ENCODE results near the gene SDSL. TPM values are rescaled to one million over a fixed set of nuclear protein-coding genes. Genes with fewer than 3 reads are reported as not detected.
A peak's percentile ranks its signal among the peaks of the same experiment; 100 is the strongest.

SDSL gene
- total and polyA plus RNA-seq, 5 donors from 2014 or later: 1.8 TPM; not detected in 4

DNA sequence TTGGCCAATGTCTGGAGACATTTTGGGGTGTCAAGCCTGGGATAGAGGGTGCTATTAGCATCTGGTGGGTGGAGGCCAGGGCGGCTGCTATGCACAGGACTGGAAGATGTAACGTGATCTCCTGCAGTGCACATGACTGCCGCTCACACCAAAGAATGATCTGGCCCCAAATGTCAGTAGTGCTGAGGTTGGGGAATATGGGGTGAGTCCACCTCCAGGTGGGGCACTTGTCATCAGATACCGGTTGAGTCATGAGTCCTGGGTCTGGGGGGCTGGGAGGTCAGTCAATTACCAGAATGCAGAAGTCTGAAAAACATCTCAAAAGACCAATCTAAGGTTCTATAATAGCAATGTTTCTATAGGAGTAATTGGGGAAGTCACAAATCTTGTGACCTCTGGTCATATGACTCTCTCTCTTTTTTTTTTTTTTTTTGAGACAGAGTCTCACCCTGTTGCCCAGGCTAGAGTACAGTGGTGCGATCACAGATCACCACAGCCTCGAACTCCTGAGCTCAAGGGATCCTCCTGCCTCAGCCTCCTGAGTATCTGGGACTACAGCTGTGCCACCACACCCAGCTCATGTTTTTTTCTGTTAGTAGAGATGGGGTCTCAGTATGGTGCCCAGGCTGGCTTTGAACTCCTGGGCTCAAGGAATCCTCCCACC, 6.0 kb upstream of the SDSL start:
- H3K27ac ChIP-seq (ENCODE audit: insufficient read depth, low read length, poor library complexity, severe bottlenecking): no peak overlapping the region
- Mint-ChIP-seq H3K36me3 (no peaks in the 10 kb centered on the region), H3K9me3 (no peaks in the 10 kb centered on the region), H3K27ac (no peak overlapping the region), H3K27me3 (no peaks in the 10 kb centered on the region), H3K4me1 (no peaks in the 10 kb centered on the region), H3K4me3 (no peak overlapping the region)
- no peaks in the 10 kb centered on the region for H3K4me1 ChIP-seq (ENCODE audit: control insufficient read depth, insufficient read depth, low read length, poor library complexity, severe bottlenecking)
- peak; percentile 37 to 53 for ATAC-seq (ENCODE audit: low read depth in 2 of 2)
- H3K36me3 ChIP-seq (ENCODE audit: control insufficient read depth, insufficient read depth, low read length): no peaks in the 10 kb centered on the region
- H3K4me3 ChIP-seq (ENCODE audit: low read depth, low read length): no peak overlapping the region
- no peak for DNase-seq
- H3K27me3 ChIP-seq (ENCODE audit: control insufficient read depth, insufficient read depth, low read length): no peaks in the 10 kb centered on the region
- H3K9me3 ChIP-seq (ENCODE audit: control insufficient read depth in 2 of 2, low read length in 2 of 2): no peaks in the 10 kb centered on the region

DNA sequence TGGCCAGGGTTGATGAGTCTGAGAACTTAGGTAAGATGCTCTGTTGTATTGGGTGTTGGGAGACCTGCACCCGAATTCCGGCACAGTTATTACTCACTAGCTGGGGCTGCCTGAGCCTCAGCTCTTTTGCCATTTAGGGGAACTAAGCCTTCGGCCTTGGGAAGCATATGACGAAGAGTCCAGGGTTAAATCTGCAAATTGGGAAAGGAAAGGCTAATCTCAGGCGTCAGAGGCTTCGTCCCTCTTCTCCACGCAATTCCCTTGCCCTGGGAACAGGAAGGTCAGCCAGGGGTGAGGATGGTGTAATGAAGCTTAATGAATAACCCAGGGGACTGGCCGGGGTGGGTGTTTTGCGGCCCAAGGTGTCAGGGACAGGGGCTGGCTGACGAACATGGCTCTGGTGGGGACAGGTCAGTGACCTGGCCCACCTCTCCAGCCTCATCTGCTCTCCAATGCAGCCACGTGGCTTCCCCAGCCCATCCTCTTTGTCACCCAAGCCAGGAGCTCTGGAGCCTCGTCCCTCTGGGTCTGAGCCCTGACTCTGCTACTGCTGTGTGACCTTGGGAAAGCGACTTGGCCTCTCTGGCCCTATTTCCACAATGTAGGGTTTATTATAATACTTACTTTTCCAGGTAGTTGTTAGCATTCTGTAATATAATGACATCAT, 3.8 kb upstream of the SDSL start:
- H3K4me1 Mint-ChIP-seq: peaks cover 0 to 5% (median 0%) of the 10 kb centered on the region in 4 donors
- H3K4me3 ChIP-seq (ENCODE audit: low read depth, low read length): no peak overlapping the region
- H3K27ac Mint-ChIP-seq: no peak overlapping the region
- no peaks in the 10 kb centered on the region for H3K9me3 ChIP-seq (ENCODE audit: control insufficient read depth in 2 of 2, low read length in 2 of 2)
- H3K4me1 ChIP-seq (ENCODE audit: control insufficient read depth, insufficient read depth, low read length, poor library complexity, severe bottlenecking): no peaks in the 10 kb centered on the region
- no peak overlapping the region for H3K4me3 Mint-ChIP-seq
- no peaks in the 10 kb centered on the region for H3K36me3 ChIP-seq (ENCODE audit: control insufficient read depth, insufficient read depth, low read length)
- H3K27ac ChIP-seq (ENCODE audit: insufficient read depth, low read length, poor library complexity, severe bottlenecking): no peak overlapping the region
- H3K27me3 Mint-ChIP-seq: peaks cover 8% of the 10 kb centered on the region
- no peak for DNase-seq
- no peaks in the 10 kb centered on the region for H3K36me3 Mint-ChIP-seq
- no peak for ATAC-seq (ENCODE audit: low read depth in 2 of 2)
- H3K9me3 Mint-ChIP-seq: no peaks in the 10 kb centered on the region
- H3K27me3 ChIP-seq (ENCODE audit: control insufficient read depth, insufficient read depth, low read length): no peaks in the 10 kb centered on the region

DNA sequence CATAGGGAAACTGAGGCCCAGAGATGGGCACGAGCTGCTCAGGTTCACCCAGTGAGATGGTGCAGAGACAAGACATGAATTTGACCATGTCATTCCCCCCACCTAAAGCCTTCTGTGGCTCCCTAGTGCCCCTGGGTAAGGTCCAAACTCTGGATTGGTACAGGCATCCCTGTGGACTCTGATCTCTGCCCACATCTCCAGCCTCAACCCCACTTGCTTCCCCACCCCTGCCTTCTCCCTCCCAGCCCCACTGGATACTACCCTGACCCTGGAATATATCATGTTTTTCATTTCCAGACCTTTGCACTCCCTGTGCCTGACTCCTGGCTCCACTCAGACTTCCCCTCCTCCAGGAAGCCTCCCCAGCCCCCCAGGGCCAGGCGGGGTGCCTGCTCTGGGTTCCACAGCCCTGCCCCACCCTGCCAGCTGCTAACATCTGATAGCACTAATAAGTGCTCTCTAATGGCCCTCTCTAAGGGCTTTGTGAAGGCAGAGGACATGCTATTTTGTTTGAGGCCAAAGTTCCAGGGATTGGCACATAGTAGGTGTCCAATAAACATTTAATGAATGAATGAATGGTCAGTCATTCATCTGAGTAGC, 1.1 kb upstream of the SDSL start:
- Mint-ChIP-seq H3K4me1 (peaks cover 0 to 5% (median 0%) of the 10 kb centered on the region in 4 donors), H3K27ac (no peak overlapping the region), H3K36me3 (no peaks in the 10 kb centered on the region), H3K27me3 (peaks cover 8% of the 10 kb centered on the region), H3K4me3 (no peak overlapping the region), H3K9me3 (no peaks in the 10 kb centered on the region)
- Histone ChIP-seq H3K4me3 (ENCODE audit: low read depth, low read length) (no peak overlapping the region), H3K36me3 (ENCODE audit: control insufficient read depth, insufficient read depth, low read length) (no peaks in the 10 kb centered on the region), H3K27me3 (ENCODE audit: control insufficient read depth, insufficient read depth, low read length) (no peaks in the 10 kb centered on the region), H3K4me1 (ENCODE audit: control insufficient read depth, insufficient read depth, low read length, poor library complexity, severe bottlenecking) (no peaks in the 10 kb centered on the region), H3K27ac (ENCODE audit: insufficient read depth, low read length, poor library complexity, severe bottlenecking) (no peak overlapping the region), H3K9me3 (ENCODE audit: control insufficient read depth in 2 of 2, low read length in 2 of 2) (no peaks in the 10 kb centered on the region)
- no peak for DNase-seq
- ATAC-seq (ENCODE audit: low read depth in 2 of 2): no peak

DNA sequence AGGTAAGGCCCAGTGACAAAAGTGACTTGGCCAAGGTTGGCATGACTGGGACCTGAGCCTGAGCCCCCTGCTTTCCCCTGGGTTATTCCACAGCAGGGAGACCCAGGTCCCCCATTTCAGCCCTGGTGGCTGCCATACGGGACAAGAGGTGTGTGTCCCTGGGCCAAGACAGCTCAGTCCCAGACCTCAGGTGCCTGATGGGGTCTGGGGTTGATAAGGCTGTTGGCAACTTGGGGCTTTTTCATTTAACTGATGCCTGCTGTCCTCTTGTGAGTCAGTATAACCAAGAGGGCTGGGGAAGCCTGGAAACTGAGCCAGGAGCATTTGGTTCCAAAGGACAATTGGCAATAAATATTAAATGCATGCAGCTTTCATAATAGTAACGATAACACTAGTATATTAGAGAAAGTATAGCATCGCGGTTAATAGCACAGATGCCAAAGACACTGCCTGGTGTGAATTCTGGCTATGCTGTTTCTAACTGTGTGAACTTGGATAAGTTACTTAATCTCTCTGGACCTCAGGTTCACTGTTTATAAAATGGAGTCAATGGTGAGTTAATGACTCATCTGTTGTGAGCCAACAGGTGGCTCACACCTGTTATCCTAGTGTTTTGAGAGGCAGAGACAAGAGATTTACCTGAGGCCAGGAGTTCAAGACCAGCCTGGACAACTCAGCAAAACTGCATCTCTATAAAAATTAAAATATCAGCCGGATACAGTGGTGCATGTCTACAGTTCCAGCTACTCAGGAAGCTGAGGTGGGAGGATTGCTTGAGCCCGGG, 898 bp downstream of the SDSL start:
- no peaks in the 10 kb centered on the region for H3K4me1 ChIP-seq (ENCODE audit: control insufficient read depth, insufficient read depth, low read length, poor library complexity, severe bottlenecking)
- no peaks in the 10 kb centered on the region for H3K9me3 Mint-ChIP-seq
- peaks cover 12% of the 10 kb centered on the region for H3K27me3 Mint-ChIP-seq
- no peaks in the 10 kb centered on the region for H3K9me3 ChIP-seq (ENCODE audit: control insufficient read depth in 2 of 2, low read length in 2 of 2)
- no peak overlapping the region for H3K27ac ChIP-seq (ENCODE audit: insufficient read depth, low read length, poor library complexity, severe bottlenecking)
- peak overlapping the region in 1 of 4 donors; percentile 84 for H3K4me3 Mint-ChIP-seq
- H3K27ac Mint-ChIP-seq: peak overlapping the region in 1 of 3 donors; percentile 88
- no peaks in the 10 kb centered on the region for H3K36me3 ChIP-seq (ENCODE audit: control insufficient read depth, insufficient read depth, low read length)
- ATAC-seq (ENCODE audit: low read depth in 2 of 2) (no peak), DNase-seq (no peak)
- H3K27me3 ChIP-seq (ENCODE audit: control insufficient read depth, insufficient read depth, low read length): no peaks in the 10 kb centered on the region
- no peaks in the 10 kb centered on the region for H3K36me3 Mint-ChIP-seq
- H3K4me3 ChIP-seq (ENCODE audit: low read depth, low read length): no peak overlapping the region
- peaks cover 0 to 5% (median 0%) of the 10 kb centered on the region in 4 donors for H3K4me1 Mint-ChIP-seq

DNA sequence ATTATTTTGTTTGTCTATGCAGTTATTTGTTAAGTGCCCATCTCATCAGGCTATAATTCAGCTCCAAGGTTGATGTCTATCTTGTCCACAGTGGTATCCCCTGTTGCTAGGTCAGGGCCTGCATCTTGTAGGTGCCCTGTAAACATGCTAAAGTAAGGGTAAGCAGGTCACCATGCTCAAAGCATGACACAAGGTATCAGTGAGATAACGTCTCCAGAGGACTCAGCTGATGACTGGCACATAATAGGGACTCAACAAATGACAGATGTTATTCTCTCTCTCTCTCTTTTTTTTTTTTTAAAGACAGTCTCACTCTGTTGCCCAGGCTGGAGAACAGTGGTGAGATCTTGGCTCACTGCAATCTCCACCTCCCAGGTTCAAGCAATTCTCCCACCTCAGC, 2.3 kb downstream of the SDSL start:
- no peaks in the 10 kb centered on the region for H3K36me3 ChIP-seq (ENCODE audit: control insufficient read depth, insufficient read depth, low read length)
- no peaks in the 10 kb centered on the region for H3K9me3 ChIP-seq (ENCODE audit: control insufficient read depth in 2 of 2, low read length in 2 of 2)
- Mint-ChIP-seq H3K9me3 (no peaks in the 10 kb centered on the region), H3K27ac (no peak overlapping the region), H3K4me1 (peaks cover 0 to 5% (median 0%) of the 10 kb centered on the region in 4 donors), H3K4me3 (no peak overlapping the region), H3K27me3 (peaks cover 14% of the 10 kb centered on the region), H3K36me3 (no peaks in the 10 kb centered on the region)
- H3K4me1 ChIP-seq (ENCODE audit: control insufficient read depth, insufficient read depth, low read length, poor library complexity, severe bottlenecking): no peaks in the 10 kb centered on the region
- no peaks in the 10 kb centered on the region for H3K27me3 ChIP-seq (ENCODE audit: control insufficient read depth, insufficient read depth, low read length)
- no peak overlapping the region for H3K4me3 ChIP-seq (ENCODE audit: low read depth, low read length)
- H3K27ac ChIP-seq (ENCODE audit: insufficient read depth, low read length, poor library complexity, severe bottlenecking): no peak overlapping the region
- ATAC-seq (ENCODE audit: low read depth in 2 of 2): no peak
- no peak for DNase-seq

DNA sequence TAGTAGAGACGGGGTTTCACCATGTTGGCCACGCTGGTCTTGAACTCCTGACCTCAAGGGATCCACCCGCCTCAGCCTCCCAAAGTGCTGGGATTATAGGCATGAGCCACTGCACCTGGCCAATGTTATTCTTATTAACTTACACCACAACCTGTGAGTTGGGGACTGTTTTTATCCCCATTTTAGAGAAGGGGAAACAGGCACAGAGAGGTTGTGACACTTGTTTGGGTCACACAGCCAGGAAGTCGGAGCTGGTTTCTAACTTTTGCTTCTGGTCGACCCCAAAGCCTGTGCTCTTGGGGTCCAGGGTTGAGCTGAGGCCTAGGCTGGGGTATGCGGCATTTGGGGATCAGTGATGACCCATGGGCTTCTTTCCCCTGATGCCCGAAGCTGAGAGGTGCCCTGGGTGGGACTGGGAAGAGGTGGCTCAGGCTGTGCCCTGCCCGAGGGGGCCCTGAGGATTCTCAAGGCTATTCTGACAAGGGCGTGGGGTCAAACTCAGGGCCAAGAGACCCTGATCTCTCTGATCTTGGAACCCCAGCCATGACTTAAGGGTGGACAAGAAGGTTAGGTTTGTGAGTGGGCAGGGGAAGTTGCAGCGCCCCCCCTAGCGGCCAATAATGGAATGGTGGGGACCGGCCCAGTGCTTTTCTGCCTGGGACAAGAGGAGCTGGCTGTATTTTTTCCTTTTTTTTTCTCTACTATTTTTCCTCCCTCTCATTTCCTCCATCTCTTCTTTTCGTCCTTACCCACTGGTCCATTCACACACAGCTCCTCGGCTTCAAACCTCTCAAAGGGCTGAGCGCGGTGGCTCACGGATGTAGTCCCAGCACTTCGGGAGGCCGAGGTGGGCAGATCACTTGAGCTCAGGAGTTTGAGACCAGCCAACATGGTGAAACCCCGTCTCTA, 3.0 kb downstream of the SDSL start:
- DNase-seq: peak; percentile 7 to 51 (median 34)
- H3K4me1 ChIP-seq (ENCODE audit: control insufficient read depth, insufficient read depth, low read length, poor library complexity, severe bottlenecking): no peaks in the 10 kb centered on the region
- no peaks in the 10 kb centered on the region for H3K27me3 ChIP-seq (ENCODE audit: control insufficient read depth, insufficient read depth, low read length)
- H3K4me1 Mint-ChIP-seq: peaks cover 0 to 5% (median 0%) of the 10 kb centered on the region in 4 donors
- H3K36me3 ChIP-seq (ENCODE audit: control insufficient read depth, insufficient read depth, low read length): no peaks in the 10 kb centered on the region
- H3K9me3 Mint-ChIP-seq: peaks cover 0 to 3% (median 0%) of the 10 kb centered on the region in 7 donors
- H3K9me3 ChIP-seq (ENCODE audit: control insufficient read depth in 2 of 2, low read length in 2 of 2): no peaks in the 10 kb centered on the region
- no peak overlapping the region for H3K4me3 Mint-ChIP-seq
- H3K36me3 Mint-ChIP-seq: no peaks in the 10 kb centered on the region
- no peak overlapping the region for H3K27ac Mint-ChIP-seq
- peak in 1 of 2 donors; percentile 32 for ATAC-seq (ENCODE audit: low read depth in 2 of 2)
- no peak overlapping the region for H3K4me3 ChIP-seq (ENCODE audit: low read depth, low read length)
- peaks cover 14% of the 10 kb centered on the region for H3K27me3 Mint-ChIP-seq
- no peak overlapping the region for H3K27ac ChIP-seq (ENCODE audit: insufficient read depth, low read length, poor library complexity, severe bottlenecking)

DNA sequence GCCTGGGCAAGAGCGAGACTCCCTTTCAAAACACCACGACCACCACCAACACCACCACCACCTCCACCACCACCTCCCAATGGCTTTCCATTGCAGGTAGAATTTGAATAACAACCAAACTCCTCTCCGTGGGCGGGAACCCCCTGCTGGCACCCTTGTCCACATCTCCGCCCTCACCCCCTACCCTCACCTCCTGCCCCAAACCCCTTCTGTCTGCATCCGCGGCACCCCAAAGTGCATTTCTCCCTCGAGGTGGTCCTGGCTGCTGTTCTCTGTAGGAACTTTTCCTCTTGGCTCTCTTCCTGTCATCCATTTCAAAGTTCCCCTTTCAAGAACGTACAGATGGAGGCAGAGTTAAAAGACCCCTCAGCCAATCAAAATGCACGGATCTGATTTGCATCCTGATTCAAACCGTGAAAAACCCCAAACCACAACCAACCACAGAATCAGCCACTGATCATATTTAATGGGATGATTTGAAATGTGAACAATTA, 3.8 kb downstream of the SDSL start:
- H3K36me3 Mint-ChIP-seq: no peaks in the 10 kb centered on the region
- no peaks in the 10 kb centered on the region for H3K4me1 ChIP-seq (ENCODE audit: control insufficient read depth, insufficient read depth, low read length, poor library complexity, severe bottlenecking)
- peaks cover 0 to 5% (median 0%) of the 10 kb centered on the region in 4 donors for H3K4me1 Mint-ChIP-seq
- no peak overlapping the region for H3K27ac ChIP-seq (ENCODE audit: insufficient read depth, low read length, poor library complexity, severe bottlenecking)
- H3K9me3 Mint-ChIP-seq: peaks cover 0 to 7% (median 0%) of the 10 kb centered on the region in 7 donors
- H3K4me3 ChIP-seq (ENCODE audit: low read depth, low read length): no peak overlapping the region
- no peak overlapping the region for H3K27ac Mint-ChIP-seq
- DNase-seq (no peak), ATAC-seq (ENCODE audit: low read depth in 2 of 2) (no peak)
- no peaks in the 10 kb centered on the region for H3K27me3 ChIP-seq (ENCODE audit: control insufficient read depth, insufficient read depth, low read length)
- no peaks in the 10 kb centered on the region for H3K9me3 ChIP-seq (ENCODE audit: control insufficient read depth in 2 of 2, low read length in 2 of 2)
- peaks cover 15% of the 10 kb centered on the region for H3K27me3 Mint-ChIP-seq
- no peaks in the 10 kb centered on the region for H3K36me3 ChIP-seq (ENCODE audit: control insufficient read depth, insufficient read depth, low read length)
- H3K4me3 Mint-ChIP-seq: no peak overlapping the region
